SU-DHL-6 (cell line): Measurements from ENCODE around the gene CLN6.

Experiments used
- H2AFZ ChIP-seq: fragments of 200-600 bp; sonication (generic); 2 replicates; pipeline ENCODE4 v1.6.1; 2014; ENCODE audit warnings: low read depth, mild to moderate bottlenecking, moderate library complexity, mixed read lengths, antibody characterized with exemption, low read length; ENCODE audit not compliant: severe bottlenecking
- H3F3A ChIP-seq: fragments of 200-600 bp; shearing (Covaris generic); 2 replicates; pipeline ENCODE4 v1.6.0; 2016; ENCODE audit warnings: antibody characterized with exemption, mild to moderate bottlenecking; ENCODE audit not compliant: insufficient read depth
- H3K27ac ChIP-seq: fragments of 200-600 bp; sonication (generic); 2 replicates; pipeline ENCODE4 v1.5.1; 2016; ENCODE audit warnings: low read depth, mild to moderate bottlenecking, low read length, moderate library complexity, mixed read lengths
- H3K27me3 ChIP-seq: fragments of 200-600 bp; sonication (generic), shearing (Covaris generic); 2 replicates; pipeline ENCODE4 v1.6.0; 2014; ENCODE audit warnings: mild to moderate bottlenecking, low read length
- H3K36me3 ChIP-seq: fragments of 200-600 bp; sonication (generic); 2 replicates; pipeline ENCODE4 v1.6.1; 2014; ENCODE audit warnings: mild to moderate bottlenecking, low read length, mixed read lengths
- H3K4me2 ChIP-seq: fragments of 300-600, 200-600 bp; shearing (Covaris generic), sonication (generic); 2 replicates; pipeline ENCODE4 v1.6.0; 2014; ENCODE audit warnings: low read length, low read depth, mild to moderate bottlenecking; ENCODE audit not compliant: poor library complexity, severe bottlenecking
- H3K4me3 ChIP-seq: fragments of 200-600 bp; sonication (generic); 2 replicates; pipeline ENCODE4 v1.5.1; 2014; ENCODE audit warnings: antibody characterized with exemption, low read length, mild to moderate bottlenecking, mixed read lengths; ENCODE audit not compliant: insufficient read depth, poor library complexity, severe bottlenecking
- H3K79me2 ChIP-seq: fragments of 200-600 bp; sonication (generic); 2 replicates; pipeline ENCODE4 v1.6.1; 2014; ENCODE audit warnings: mild to moderate bottlenecking, low read length, moderate library complexity; ENCODE audit not compliant: insufficient read depth
- H3K9ac ChIP-seq: fragments of 200-600 bp; sonication (generic); 2 replicates; pipeline ENCODE4 v1.7.0; 2014; ENCODE audit warnings: mild to moderate bottlenecking, low read length
- H3K9me2 ChIP-seq: fragments of 200-600 bp; sonication (generic); replicated peaks from 2 replicates; pipeline ENCODE4 v1.6.1; 2014; ENCODE audit warnings: low read length; ENCODE audit not compliant: insufficient read depth
- H3K9me3 ChIP-seq: fragments of 200-600 bp; sonication (generic); 2 replicates; pipeline ENCODE4 v1.6.1; 2014; ENCODE audit warnings: low read length, mixed read lengths; ENCODE audit not compliant: insufficient read depth
- H4K20me1 ChIP-seq: fragments of 200-600 bp; sonication (generic); 2 replicates; pipeline ENCODE4 v1.6.1; 2014; ENCODE audit warnings: low read depth, mild to moderate bottlenecking, antibody characterized with exemption, low read length, moderate library complexity, mixed read lengths
- EZH2phosphoT487 ChIP-seq: fragments of 200-600 bp; sonication (generic), shearing (Covaris generic); conservative IDR thresholded peaks from 2 replicates; pipeline ENCODE4 v1.6.1; 2018; ENCODE audit warnings: mild to moderate bottlenecking, antibody characterized with exemption, low read length, moderate library complexity, mixed read lengths
- TF ChIP-seq, protein P1 (sequence below): fragments of 200-600 bp; sonication (generic); IDR thresholded peaks from one replicate; pipeline ENCODE4 v1.5.1; 2017; ENCODE audit warnings: antibody characterized with exemption, mild to moderate bottlenecking, low read length, moderate library complexity; ENCODE audit not compliant: insufficient read depth, poor library complexity, severe bottlenecking

CLN6 gene

DNA sequence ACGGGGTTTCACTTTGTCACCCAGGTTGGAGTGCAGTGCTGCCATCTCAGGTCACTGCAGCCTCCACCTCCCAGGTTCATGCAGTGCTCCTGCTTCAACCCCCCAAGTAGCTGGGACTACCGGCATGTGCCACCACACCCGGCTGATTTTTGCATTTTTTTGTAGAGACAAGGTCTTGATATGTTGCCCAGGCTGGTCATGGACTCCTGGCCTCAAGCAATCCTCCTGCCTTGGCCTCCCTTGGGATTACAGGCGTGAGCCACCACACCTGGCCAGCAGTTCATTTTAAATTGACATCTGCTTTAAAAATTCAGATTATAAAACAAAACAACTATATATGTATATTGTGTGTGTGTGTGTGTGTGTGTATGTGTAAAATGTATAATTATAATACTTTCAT lies 62.7 kb downstream of the CLN6 start:
- H4K20me1 ChIP-seq, result no peaks in the 10 kb centered on the region
- peaks cover 27% of the 10 kb centered on the region for H3K36me3 ChIP-seq
- H3K9ac ChIP-seq, result no peak overlapping the region
- no peaks in the 10 kb centered on the region for H3K79me2 ChIP-seq
- no peaks in the 10 kb centered on the region for H3K27me3 ChIP-seq
- H3K9me3 ChIP-seq, result no peaks in the 10 kb centered on the region
- H3K4me2 ChIP-seq, result no peak overlapping the region
- H3K27ac ChIP-seq, result no peak overlapping the region
- 0 out of 2 replicates have a peak, but pooled peaks cover 5% of the 10 kb centered on the region for H3F3A ChIP-seq
- TF ChIP-seq EZH2phosphoT487, result no peak
- TF ChIP-seq, protein P1, sequence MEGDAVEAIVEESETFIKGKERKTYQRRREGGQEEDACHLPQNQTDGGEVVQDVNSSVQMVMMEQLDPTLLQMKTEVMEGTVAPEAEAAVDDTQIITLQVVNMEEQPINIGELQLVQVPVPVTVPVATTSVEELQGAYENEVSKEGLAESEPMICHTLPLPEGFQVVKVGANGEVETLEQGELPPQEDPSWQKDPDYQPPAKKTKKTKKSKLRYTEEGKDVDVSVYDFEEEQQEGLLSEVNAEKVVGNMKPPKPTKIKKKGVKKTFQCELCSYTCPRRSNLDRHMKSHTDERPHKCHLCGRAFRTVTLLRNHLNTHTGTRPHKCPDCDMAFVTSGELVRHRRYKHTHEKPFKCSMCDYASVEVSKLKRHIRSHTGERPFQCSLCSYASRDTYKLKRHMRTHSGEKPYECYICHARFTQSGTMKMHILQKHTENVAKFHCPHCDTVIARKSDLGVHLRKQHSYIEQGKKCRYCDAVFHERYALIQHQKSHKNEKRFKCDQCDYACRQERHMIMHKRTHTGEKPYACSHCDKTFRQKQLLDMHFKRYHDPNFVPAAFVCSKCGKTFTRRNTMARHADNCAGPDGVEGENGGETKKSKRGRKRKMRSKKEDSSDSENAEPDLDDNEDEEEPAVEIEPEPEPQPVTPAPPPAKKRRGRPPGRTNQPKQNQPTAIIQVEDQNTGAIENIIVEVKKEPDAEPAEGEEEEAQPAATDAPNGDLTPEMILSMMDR, result no peak
- H3K4me3 ChIP-seq, result no peak overlapping the region
- H2AFZ ChIP-seq, result no peak overlapping the region
- no peaks in the 10 kb centered on the region for H3K9me2 ChIP-seq

DNA sequence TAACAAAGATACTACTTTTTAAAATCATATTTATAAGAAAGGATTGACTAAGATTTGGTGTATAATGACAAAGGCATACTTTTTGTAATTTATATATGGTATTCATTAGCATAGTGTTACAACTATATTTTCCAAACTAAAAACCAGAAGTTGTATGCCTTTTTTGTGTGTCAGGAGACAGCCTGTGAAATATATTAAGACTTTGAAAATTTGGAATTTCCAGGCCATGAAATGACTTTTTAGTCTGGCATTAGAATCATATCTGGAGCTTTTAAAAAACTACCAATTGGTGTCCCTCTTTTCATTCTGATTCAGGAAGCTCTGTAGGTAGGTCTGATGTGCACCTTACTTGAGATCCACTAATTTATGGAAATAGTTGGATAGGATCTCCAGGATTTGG lies 66.3 kb downstream of the CLN6 start:
- Histone ChIP-seq H3K4me2 (no peak overlapping the region), H4K20me1 (no peaks in the 10 kb centered on the region), H3K9ac (no peak overlapping the region), H3K4me3 (no peak overlapping the region), H3K9me3 (no peaks in the 10 kb centered on the region), H3K27ac (no peak overlapping the region), H3F3A (0 out of 2 replicates have a peak, but pooled peaks cover 5% of the 10 kb centered on the region), H3K9me2 (no peaks in the 10 kb centered on the region), H3K79me2 (no peaks in the 10 kb centered on the region), H2AFZ (no peak overlapping the region), H3K27me3 (no peaks in the 10 kb centered on the region), H3K36me3 (peaks cover 54% of the 10 kb centered on the region)
- TF ChIP-seq EZH2phosphoT487, result no peak
- TF ChIP-seq, protein P1, result no peak

DNA sequence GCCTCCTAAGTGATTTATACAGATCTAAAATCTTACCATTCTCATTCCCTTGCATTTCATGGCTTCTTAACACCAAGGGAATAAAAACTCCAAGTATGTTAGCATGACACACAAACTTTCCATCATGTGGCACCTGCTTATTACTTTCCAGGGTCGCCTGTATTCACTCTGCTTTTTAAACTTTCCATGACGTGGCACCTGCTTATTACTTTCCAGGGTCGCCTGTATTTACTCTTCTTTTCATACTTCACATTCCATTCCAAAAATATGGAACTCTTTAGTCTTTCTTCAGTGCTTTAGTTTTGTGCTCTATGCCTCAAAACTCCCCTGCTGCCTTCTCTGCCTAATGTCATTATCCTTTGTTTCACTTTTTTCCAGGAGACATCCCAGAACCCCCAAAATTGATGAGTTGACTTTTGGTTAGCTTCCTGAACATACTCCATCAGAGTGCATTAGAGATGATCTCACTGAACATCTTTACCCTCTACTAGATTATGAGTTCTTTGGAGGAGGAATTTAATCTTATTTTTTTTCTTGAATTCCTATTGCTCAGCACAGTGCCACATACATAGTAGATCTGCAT lies 71.4 kb downstream of the CLN6 start:
- no peak overlapping the region for H3K9ac ChIP-seq
- H2AFZ ChIP-seq, result no peak overlapping the region
- H3K36me3 ChIP-seq, result peaks cover 61% of the 10 kb centered on the region
- peaks cover 14% of the 10 kb centered on the region; the same call in 1 of the 2 replicates for H3F3A ChIP-seq
- no peaks in the 10 kb centered on the region for H3K9me3 ChIP-seq
- H3K27ac ChIP-seq, result no peak overlapping the region
- no peak for TF ChIP-seq EZH2phosphoT487
- TF ChIP-seq, protein P1, result no peak
- H3K79me2 ChIP-seq, result 0 out of 2 replicates have a peak, but pooled peaks cover 3% of the 10 kb centered on the region
- no peak overlapping the region for H3K4me2 ChIP-seq
- no peaks in the 10 kb centered on the region for H3K27me3 ChIP-seq
- H3K9me2 ChIP-seq, result no peaks in the 10 kb centered on the region
- H3K4me3 ChIP-seq, result no peak overlapping the region
- no peaks in the 10 kb centered on the region for H4K20me1 ChIP-seq
